Measurements from ENCODE around the gene GHR.

GRCh38 chr5:42553461-42553860, 130.2 kb downstream of the GHR start:
- TF ChIP-seq CTCF (IDR thresholded peaks at IDR 0.05) (no peak), POLR2A (IDR thresholded peaks at IDR 0.05) (no peak)
